H9 (cell line): ENCODE data around the gene GATC. TPM values are rescaled to one million over a fixed set of nuclear protein-coding genes. Genes with fewer than 3 reads are reported as not detected.

Experiments used
- DNase-seq: peaks from one replicate; pipeline ENCODE4 v3.0.0-alpha.2; 2017
- H2AFZ ChIP-seq: one replicate; pipeline ENCODE4 v1.6.1; 2013; ENCODE audit warnings: mild to moderate bottlenecking, low read length, control low read depth, moderate library complexity
- H2AK5ac ChIP-seq: 2 replicates; pipeline ENCODE4 v1.6.1; 2013; ENCODE audit warnings: low read length, control low read depth, mixed read lengths; ENCODE audit not compliant: insufficient read length
- H2BK120ac ChIP-seq: one replicate; pipeline ENCODE4 v1.6.1; 2013; ENCODE audit warnings: low read depth, mild to moderate bottlenecking, low read length, control low read depth, inconsistent platforms; ENCODE audit not compliant: poor library complexity, severe bottlenecking
- H2BK12ac ChIP-seq: 2 replicates; pipeline ENCODE4 v1.6.1; 2013; ENCODE audit warnings: low read length, control low read depth, mixed read lengths, low read depth; ENCODE audit not compliant: insufficient read length
- H2BK15ac ChIP-seq: 2 replicates; pipeline ENCODE4 v1.6.1; 2013; ENCODE audit warnings: low read depth, low read length, control low read depth
- H2BK20ac ChIP-seq: one replicate; pipeline ENCODE4 v1.6.1; 2013; ENCODE audit warnings: low read depth, mild to moderate bottlenecking, low read length, control low read depth, inconsistent platforms; ENCODE audit not compliant: poor library complexity, severe bottlenecking
- H2BK5ac ChIP-seq: 2 replicates; pipeline ENCODE4 v1.6.1; 2013; ENCODE audit warnings: low read length, control low read depth, mixed read lengths; ENCODE audit not compliant: insufficient read length
- H3K14ac ChIP-seq: 2 replicates; pipeline ENCODE4 v1.6.1; 2013; ENCODE audit warnings: low read length, control low read depth; ENCODE audit not compliant: insufficient read depth
- H3K18ac ChIP-seq: 2 replicates; pipeline ENCODE4 v1.6.1; 2013; ENCODE audit warnings: low read depth, mild to moderate bottlenecking, mixed read lengths, low read length, control low read depth; ENCODE audit not compliant: insufficient read length
- H3K23ac ChIP-seq: 2 replicates; pipeline ENCODE4 v1.6.1; 2013; ENCODE audit warnings: low read length, control low read depth, mixed read lengths, low read depth; ENCODE audit not compliant: insufficient read length
- H3K23me2 ChIP-seq: 2 replicates; pipeline ENCODE4 v1.6.1; 2013; ENCODE audit warnings: low read depth, mild to moderate bottlenecking, mixed read lengths, low read length, control low read depth; ENCODE audit not compliant: insufficient read length, poor library complexity, severe bottlenecking
- H3K27ac ChIP-seq: 2 replicates; pipeline ENCODE4 v1.5.1; 2013; ENCODE audit warnings: low read length, control low read depth, mixed read lengths, low read depth; ENCODE audit not compliant: insufficient read length
- H3K27me3 ChIP-seq: 2 replicates; pipeline ENCODE4 v1.6.1; 2013; ENCODE audit warnings: low read length, control low read depth, inconsistent platforms; ENCODE audit not compliant: insufficient read depth
- H3K4ac ChIP-seq: 2 replicates; pipeline ENCODE4 v1.6.1; 2013; ENCODE audit warnings: low read depth, mild to moderate bottlenecking, control low read depth, inconsistent platforms, low read length, moderate library complexity
- H3K4me1 ChIP-seq: 2 replicates; pipeline ENCODE4 v1.6.1; 2013; ENCODE audit warnings: low read length, control low read depth, inconsistent platforms; ENCODE audit not compliant: insufficient read depth
- H3K4me2 ChIP-seq: 2 replicates; pipeline ENCODE4 v1.6.1; 2013; ENCODE audit warnings: low read length, control low read depth, mixed read lengths; ENCODE audit not compliant: insufficient read length, insufficient read depth
- H3K56ac ChIP-seq: 2 replicates; pipeline ENCODE4 v1.6.1; 2013; ENCODE audit warnings: low read depth, mild to moderate bottlenecking, mixed read lengths, low read length, control low read depth; ENCODE audit not compliant: insufficient read length
- H3K79me1 ChIP-seq: 2 replicates; pipeline ENCODE4 v1.6.1; 2013; ENCODE audit warnings: low read depth, mild to moderate bottlenecking, moderate library complexity, low read length, control low read depth, inconsistent platforms; ENCODE audit not compliant: insufficient read depth, poor library complexity, severe bottlenecking
- H3K79me2 ChIP-seq: 2 replicates; pipeline ENCODE4 v1.6.1; 2013; ENCODE audit warnings: low read length, control low read depth, inconsistent platforms; ENCODE audit not compliant: insufficient read depth
- H3K9ac ChIP-seq: 2 replicates; pipeline ENCODE4 v1.6.1; 2013; ENCODE audit warnings: low read length, control low read depth, mixed read lengths; ENCODE audit not compliant: insufficient read length; ENCODE audit errors: extremely low read depth
- H3K9me3 ChIP-seq: one replicate; pipeline ENCODE4 v1.6.1; 2013; ENCODE audit warnings: low read depth, low read length, inconsistent platforms; ENCODE audit not compliant: control insufficient read depth
- H3T11ph ChIP-seq: one replicate; pipeline ENCODE4 v1.6.1; 2013; ENCODE audit warnings: mild to moderate bottlenecking, low read length, control low read depth, inconsistent platforms
- H4K20me1 ChIP-seq: one replicate; pipeline ENCODE4 v1.6.1; 2013; ENCODE audit not compliant: control insufficient read depth, insufficient read length, insufficient read depth
- H4K5ac ChIP-seq: 2 replicates; pipeline ENCODE4 v1.6.1; 2013; ENCODE audit warnings: low read depth, mild to moderate bottlenecking, mixed read lengths, low read length, control low read depth; ENCODE audit not compliant: insufficient read length
- H4K8ac ChIP-seq: replicated peaks from 2 replicates; pipeline ENCODE4 v1.6.1; 2013; ENCODE audit warnings: low read length, control low read depth, mixed read lengths, low read depth; ENCODE audit not compliant: insufficient read length
- H4K91ac ChIP-seq: 2 replicates; pipeline ENCODE4 v1.6.1; 2013; ENCODE audit warnings: low read depth, mild to moderate bottlenecking, moderate library complexity, mixed read lengths, low read length, control low read depth; ENCODE audit not compliant: insufficient read length
- H3K27ac Mint-ChIP-seq, 3 experiments: 2 replicates in 2 of 3; 3 replicates in 1 of 3; pipeline ENCODE4 v1.8.0; 2020 to 2021; ENCODE audit warnings: mixed read lengths in 3 of 3, mild to moderate bottlenecking in 1 of 3, moderate library complexity in 1 of 3
- H3K27me3 Mint-ChIP-seq: 2 replicates; pipeline ENCODE4 v1.8.0; 2021; ENCODE audit warnings: low read depth, mild to moderate bottlenecking, moderate library complexity, mixed read lengths
- H3K36me3 Mint-ChIP-seq, 3 experiments: 2 replicates in 2 of 3; 3 replicates in 1 of 3; pipeline ENCODE4 v1.8.0; 2020 to 2021; ENCODE audit warnings: low read depth in 3 of 3, mixed read lengths in 3 of 3; ENCODE audit not compliant: insufficient read depth in 1 of 3
- H3K4me1 Mint-ChIP-seq, 2 experiments: 2 replicates each; pipeline ENCODE4 v1.8.0; 2020; ENCODE audit warnings: mixed read lengths in 2 of 2
- H3K4me3 Mint-ChIP-seq, 2 experiments: 2 replicates in 1 of 2; 3 replicates in 1 of 2; pipeline ENCODE4 v1.8.0; 2020 to 2021; ENCODE audit warnings: mild to moderate bottlenecking in 2 of 2, mixed read lengths in 2 of 2, moderate library complexity in 1 of 2
- H3K9me3 Mint-ChIP-seq, 2 experiments: 2 replicates in 1 of 2; 3 replicates in 1 of 2; pipeline ENCODE4 v1.8.0; 2020; ENCODE audit warnings: mild to moderate bottlenecking in 2 of 2, mixed read lengths in 2 of 2, moderate library complexity in 1 of 2
- CTCF ChIP-seq: fragments of 200-600 bp; sonication (generic); conservative IDR thresholded peaks from 3 replicates; pipeline ENCODE4 v1.8.0; 2021; ENCODE audit warnings: antibody characterized with exemption, mild to moderate bottlenecking
- WGBS: extraction: QIAGEN DNeasy Blood & Tissue Kit; methylation state at CpG from one replicate; pipeline ENCODE4 v1.1.7; 2013; ENCODE audit warnings: missing lambda C conversion rate, low lambda C conversion rate, mixed read lengths; ENCODE audit not compliant: insufficient read length; ENCODE audit errors: extremely low coverage; 5-methylcytosine and 5-hydroxymethylcytosine counted together
- total RNA-seq: library from RNA; stranded (reverse); gene quantifications from 2 replicates; pipeline ENCODE4 v1.2.1, GENCODE V29; 2021

The GATC gene
- total RNA-seq, 1 experiment from 2014 or later: 25.9 TPM

- Histone ChIP-seq H3K9ac (no peak overlapping the region), H2BK20ac (no peak overlapping the region), H3K27ac (no peak overlapping the region), H3K56ac (no peak overlapping the region), H4K20me1 (no peaks in the 10 kb centered on the region), H3K4me2 (no peak overlapping the region), H3K23ac (no peak overlapping the region), H2BK5ac (no peak overlapping the region), H2BK120ac (no peak overlapping the region), H2AFZ (no peak overlapping the region), H4K8ac (no peak overlapping the region), H3K4me1 (no peaks in the 10 kb centered on the region; the same call in 1 of the 2 replicates), H3K23me2 (no peaks in the 10 kb centered on the region), H3T11ph (no peak overlapping the region), H3K27me3 (no peaks in the 10 kb centered on the region), H3K79me1 (no peaks in the 10 kb centered on the region), H2AK5ac (no peak overlapping the region), H4K5ac (no peak overlapping the region), H3K18ac (no peak overlapping the region), H4K91ac (no peak overlapping the region), H3K79me2 (no peaks in the 10 kb centered on the region), H3K14ac (no peak overlapping the region), H3K4ac (no peak overlapping the region), H2BK12ac (peak overlapping the region; percentile 88), H2BK15ac (no peak overlapping the region), H3K9me3 (no peaks in the 10 kb centered on the region)
- no peaks in the 10 kb centered on the region for H3K36me3 Mint-ChIP-seq
- H3K27me3 Mint-ChIP-seq: peaks cover 2% of the 10 kb centered on the region; the same call in 1 of the 2 replicates
- no peak for DNase-seq
- no CpG with 5 or more reads among the region's 7 CpGs for WGBS
- H3K9me3 Mint-ChIP-seq: no peaks in the 10 kb centered on the region
- no peak overlapping the region; a peak in 1 of 5 replicates for H3K4me3 Mint-ChIP-seq
- TF ChIP-seq CTCF: no peak
- H3K27ac Mint-ChIP-seq: no peak overlapping the region; a peak in 2 of 7 replicates
- peaks cover 15 to 17% of the 10 kb centered on the region in 2 experiments for H3K4me1 Mint-ChIP-seq
Measured at GRCh38 chr12:120429368-120429767, 16.9 kb upstream of the GATC start.
